ENCODE data around the gene PDCD4. TPM values are rescaled to one million over a fixed set of nuclear protein-coding genes. Genes with fewer than 3 reads are reported as not detected.
A peak's percentile ranks its signal among the peaks of the same experiment; 100 is the strongest.

PDCD4 gene
- total and polyA plus RNA-seq, 2 of the 13 experiments (the other 11 are each of a cell fraction or from before 2014, with no cell fraction given): 22.8 to 56.2 TPM

- TF ChIP-seq, protein P1, sequence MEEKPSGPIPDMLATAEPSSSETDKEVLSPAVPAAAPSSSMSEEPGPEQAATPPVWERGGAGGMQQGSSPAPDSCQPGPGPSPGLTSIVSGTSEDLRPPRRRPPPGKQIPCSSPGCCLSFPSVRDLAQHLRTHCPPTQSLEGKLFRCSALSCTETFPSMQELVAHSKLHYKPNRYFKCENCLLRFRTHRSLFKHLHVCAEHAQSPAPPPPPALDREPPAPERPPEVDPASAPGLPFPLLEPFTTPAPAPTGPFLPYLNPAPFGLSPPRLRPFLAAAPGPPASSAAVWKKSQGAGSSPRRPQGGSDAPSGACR (CRISPR knock-in tag; IDR thresholded peaks at IDR 0.05): no peak
- TF ChIP-seq CREBL2 (CRISPR knock-in tag; IDR thresholded peaks at IDR 0.05; ENCODE audit: borderline replicate concordance) (no peak), ZC3H4 (CRISPR knock-in tag; IDR thresholded peaks at IDR 0.05; ENCODE audit: borderline replicate concordance) (no peak), ZFX (CRISPR knock-in tag; IDR thresholded peaks at IDR 0.05; ENCODE audit: low read depth) (peak; percentile 43; the same call in 1 of the 2 replicates), MBNL3 (CRISPR knock-in tag; conservative IDR thresholded peaks at IDR 0.05) (no peak), ZNF20 (CRISPR knock-in tag; IDR thresholded peaks at IDR 0.05) (no peak), PRPF4 (IDR thresholded peaks at IDR 0.05; ENCODE audit: low read depth, low read length, poor library complexity, severe bottlenecking) (no peak), ZNF766 (CRISPR knock-in tag; IDR thresholded peaks at IDR 0.05; ENCODE audit: borderline replicate concordance) (no peak), ZNF446 (CRISPR knock-in tag; IDR thresholded peaks at IDR 0.05) (no peak), ZNF720 (CRISPR knock-in tag; IDR thresholded peaks at IDR 0.05) (no peak), ZNF839 (CRISPR knock-in tag; IDR thresholded peaks at IDR 0.05; ENCODE audit: borderline replicate concordance) (no peak), ZNF225 (CRISPR knock-in tag; IDR thresholded peaks at IDR 0.05) (no peak), ISX (CRISPR knock-in tag; conservative IDR thresholded peaks at IDR 0.05) (no peak), ZXDC (CRISPR knock-in tag; IDR thresholded peaks at IDR 0.05) (0 out of 2 replicates have a peak, but pooled peaks have one; percentile 33), HHEX (CRISPR knock-in tag; IDR thresholded peaks at IDR 0.05) (peak; percentile 62; the same call in 1 of the 2 replicates), IRF1 (CRISPR knock-in tag; IDR thresholded peaks at IDR 0.05; ENCODE audit: low read depth) (no peak), MXI1 (IDR thresholded peaks at IDR 0.05; ENCODE audit: borderline replicate concordance, low read depth, low read length) (0 out of 3 replicates have a peak, but pooled peaks have one; percentile 15), ZFP1 (CRISPR knock-in tag; IDR thresholded peaks at IDR 0.05) (no peak), ZNF879 (CRISPR knock-in tag; IDR thresholded peaks at IDR 0.05) (no peak), GABPB1 (CRISPR knock-in tag; IDR thresholded peaks at IDR 0.05) (no peak), MTF2 (CRISPR knock-in tag; IDR thresholded peaks at IDR 0.05; ENCODE audit: borderline replicate concordance) (no peak), SRSF1 (optimal IDR thresholded peaks at IDR 0.05; ENCODE audit: low read depth, low read length) (no peak), ARNT (IDR thresholded peaks at IDR 0.05) (no peak)
- TF ChIP-seq, protein P2, sequence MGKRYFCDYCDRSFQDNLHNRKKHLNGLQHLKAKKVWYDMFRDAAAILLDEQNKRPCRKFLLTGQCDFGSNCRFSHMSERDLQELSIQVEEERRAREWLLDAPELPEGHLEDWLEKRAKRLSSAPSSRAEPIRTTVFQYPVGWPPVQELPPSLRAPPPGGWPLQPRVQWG (CRISPR knock-in tag; IDR thresholded peaks at IDR 0.05; ENCODE audit: borderline replicate concordance, low read depth): no peak
Observed at GRCh38 chr10:110857265-110858171, 14.2 kb upstream of the PDCD4 start (continued).
